AG04449 (cell line): Measurements from ENCODE around the gene TMEM184C.

Experiments
- CTCF ChIA-PET: fragments of 350-600 bp; formaldehyde crosslinking; extraction: SDS; loops from one replicate; lab custom pipeline; 2021; ENCODE audit warnings: antibody characterized with exemption; lab: Yijun Ruan, JAX
- POLR2A ChIA-PET: fragments of 400-600, 350-600 bp; formaldehyde crosslinking; extraction: SDS; loops from one replicate; lab custom pipeline; 2020; ENCODE audit warnings: antibody characterized with exemption, inconsistent platforms; lab: Yijun Ruan, JAX
- DNase-seq: peaks from one replicate; pipeline ENCODE4 v3.0.0-alpha.2; 2010; ENCODE audit warnings: low read depth, low spot score
- H3K4me3 ChIP-seq: 2 replicates; pipeline ENCODE4 v1.5.1; 2011; ENCODE audit warnings: low read depth, mild to moderate bottlenecking, control low read depth, low read length
- CTCF ChIP-seq: IDR thresholded peaks from one replicate; pipeline ENCODE4 v1.5.1; 2011; ENCODE audit warnings: mild to moderate bottlenecking, moderate library complexity, low read length, control low read depth, inconsistent platforms; ENCODE audit not compliant: insufficient read depth; ENCODE audit errors: missing control alignments

Gene TMEM184C

GRCh38 chr4:147645099-147645498, 27.9 kb downstream of the TMEM184C start:
- no peak for TF ChIP-seq CTCF
- ChIA-PET POLR2A (interaction anchor here (1.3 kb wide), 1 partner anchor 39 kb away, joined by 4 read pairs; the partner anchor contains the start of gene PRMT9), CTCF (interaction anchor here (2.5 to 10.5 kb wide), 2 partner anchors 9 to 221 kb away, joined by 6 to 107 read pairs; no protein-coding TSS in a partner anchor)
- H3K4me3 ChIP-seq: no peak overlapping the region
- DNase-seq: no peak

GRCh38 chr4:147648656-147649055, 31.5 kb downstream of the TMEM184C start:
- ChIA-PET POLR2A (interaction anchor here (0.6 kb wide), 1 partner anchor 215 kb away, joined by 3 read pairs; no protein-coding TSS in a partner anchor), CTCF (interaction anchor here (1.0 to 1.6 kb wide), 3 partner anchors 9 to 59 kb away, joined by 3 to 4 read pairs (median 3); no protein-coding TSS in a partner anchor)
- no peak for TF ChIP-seq CTCF
- no peak for DNase-seq
- no peak overlapping the region for H3K4me3 ChIP-seq

- no peak for DNase-seq
- H3K4me3 ChIP-seq: no peak overlapping the region
- CTCF ChIA-PET: interaction anchor here (0.7 to 1.8 kb wide), 2 partner anchors 10 to 215 kb away, joined by 3 to 6 read pairs; no protein-coding TSS in a partner anchor
- POLR2A ChIA-PET: no interaction called here
- no peak for TF ChIP-seq CTCF
These were observed 34.4 kb downstream of the TMEM184C start for GRCh38 chr4:147651563-147651962.

GRCh38 chr4:147655639-147656038, 38.4 kb downstream of the TMEM184C start:
- no peak for DNase-seq
- no peak overlapping the region for H3K4me3 ChIP-seq
- TF ChIP-seq CTCF: no peak
- POLR2A ChIA-PET: no interaction called here
- CTCF ChIA-PET: interaction anchor here (2.9 kb wide), 1 partner anchor 211 kb away, joined by 14 read pairs; no protein-coding TSS in a partner anchor

- ChIA-PET CTCF (interaction anchor here (1.1 to 2.3 kb wide), 3 partner anchors 9 to 208 kb away, joined by 3 to 17 read pairs (median 3); no protein-coding TSS in a partner anchor), POLR2A (no interaction called here)
- no peak overlapping the region for H3K4me3 ChIP-seq
- no peak for TF ChIP-seq CTCF
- no peak for DNase-seq
These were observed 41.3 kb downstream of the TMEM184C start for GRCh38 chr4:147658501-147658900.

GRCh38 chr4:147674073-147674472, 56.9 kb downstream of the TMEM184C start:
- ChIA-PET POLR2A (no interaction called here), CTCF (interaction anchor here (1.4 to 7.0 kb wide), 2 partner anchors 10 to 191 kb away, joined by 5 to 58 read pairs; partner anchors contain the start of gene PRMT9)
- no peak for TF ChIP-seq CTCF
- DNase-seq: no peak
- H3K4me3 ChIP-seq: no peak overlapping the region
